HepG2 (cell line): ENCODE measurements around the gene P4HB. TPM values are rescaled to one million over a fixed set of nuclear protein-coding genes. Genes with fewer than 3 reads are reported as not detected.

Source experiments
- ATAC-seq: fragments of 200-7000 bp; cut with Tn5 transposase; 3 replicates; pipeline ENCODE4 v1.9.1; 2020; ENCODE audit warnings: mild to moderate bottlenecking, moderate library complexity
- BruUV-seq: library from RNA; stranded (reverse); fragments of 400-500 nt; replicated peaks from 2 replicates; lab custom pipeline; 2021; lab: Mats Ljungman, UMichigan
- CTCF ChIA-PET: fragments of 300-600 bp; formaldehyde crosslinking; extraction: SDS; loops from one replicate; lab custom pipeline; 2021; ENCODE audit warnings: low total read pairs, inconsistent platforms, low intra/inter-chr PET ratio; lab: Yijun Ruan, JAX
- POLR2A ChIA-PET: fragments of 350-600 bp; sonication (Branson Sonifier 250); formaldehyde crosslinking; loops from one replicate; lab custom pipeline; 2020; ENCODE audit warnings: antibody characterized with exemption, inconsistent platforms; lab: Yijun Ruan, JAX
- DNase-seq: peaks from one replicate; pipeline ENCODE4 v3.0.0-alpha.2; 2015; ENCODE audit warnings: low spot score
- FAIRE-seq: peaks from 3 replicates; lab custom pipeline; 2011; peaks lifted over from hg19 to GRCh38; lab: Jason Lieb, UNC
- H2AFZ ChIP-seq: one replicate; pipeline ENCODE4 v1.6.1; 2011; ENCODE audit warnings: low read length, inconsistent platforms
- H3K27ac ChIP-seq: fragments of 300-600 bp; 3 replicates; pipeline ENCODE4 v1.8.0; 2011; ENCODE audit warnings: mixed run types, mild to moderate bottlenecking, mixed read lengths, low read length, inconsistent platforms; ENCODE audit not compliant: insufficient read depth; ENCODE audit errors: extremely low read length
- H3K27me3 ChIP-seq, 2 experiments: fragments of 200-600 bp in 1 of 2; 2 replicates in 1 of 2; 3 replicates in 1 of 2; pipeline versions ENCODE4 v1.6.0 to v1.8.0; 2011; ENCODE audit warnings: low read length in 2 of 2, mild to moderate bottlenecking in 2 of 2, moderate library complexity in 2 of 2, inconsistent platforms in 1 of 2; ENCODE audit not compliant: insufficient read depth in 2 of 2, control insufficient read depth in 1 of 2
- H3K36me3 ChIP-seq, 2 experiments: fragments of 200-600 bp in 1 of 2; replicated peaks in 1 of 2; 2 replicates in 1 of 2; 3 replicates in 1 of 2; pipeline versions ENCODE4 v1.5.1 to v1.8.0; 2011; ENCODE audit warnings: low read length in 2 of 2, inconsistent platforms in 1 of 2; ENCODE audit not compliant: insufficient read depth in 2 of 2, control insufficient read depth in 1 of 2
- H3K4me1 ChIP-seq: 2 replicates; pipeline ENCODE4 v1.5.1; 2012; ENCODE audit warnings: low read length, inconsistent platforms; ENCODE audit not compliant: insufficient read depth
- H3K4me2 ChIP-seq: 2 replicates; pipeline ENCODE4 v1.6.0; 2011; ENCODE audit warnings: low read depth, low read length, inconsistent platforms
- H3K4me3 ChIP-seq, 3 experiments: fragments of 200-600 bp in 1 of 3; sonication (generic), shearing (Covaris generic) in 1 of 3; replicated peaks in 1 of 3; 2 replicates each; pipeline ENCODE4 v1.5.1; 2011 to 2016; ENCODE audit warnings: low read length in 3 of 3, inconsistent platforms in 2 of 3, low read depth in 2 of 3, mild to moderate bottlenecking in 2 of 3, control low read depth in 1 of 3, mixed read lengths in 1 of 3; ENCODE audit not compliant: insufficient read depth in 1 of 3
- H3K79me2 ChIP-seq: one replicate; pipeline ENCODE4 v1.6.1; 2011; ENCODE audit warnings: low read length, inconsistent platforms; ENCODE audit not compliant: insufficient read depth
- H3K9ac ChIP-seq: 2 replicates; pipeline ENCODE4 v1.6.0; 2011; ENCODE audit warnings: mild to moderate bottlenecking, low read depth, low read length, inconsistent platforms; ENCODE audit not compliant: insufficient read depth
- H3K9me3 ChIP-seq: 2 replicates; pipeline ENCODE4 v1.5.1; 2012; ENCODE audit warnings: mild to moderate bottlenecking, low read length
- H4K20me1 ChIP-seq: 2 replicates; pipeline ENCODE4 v1.6.0; 2011; ENCODE audit warnings: inconsistent platforms, mild to moderate bottlenecking, low read length, moderate library complexity; ENCODE audit not compliant: insufficient read depth
- BORCS8-MEF2B ChIP-seq: sonication (generic); formaldehyde crosslinking; IDR thresholded peaks from 2 replicates; pipeline ENCODE4 v1.8.0; 2022; ENCODE audit warnings: mild to moderate bottlenecking, missing genetic modification reagents
- HDAC1 ChIP-seq: sonication (generic); formaldehyde crosslinking; IDR thresholded peaks from 2 replicates; pipeline ENCODE4 v1.5.1; 2020; ENCODE audit warnings: mild to moderate bottlenecking, missing genetic modification reagents
- PHF21A ChIP-seq: sonication (generic); formaldehyde crosslinking; IDR thresholded peaks from 2 replicates; pipeline ENCODE4 v1.5.0; 2020; ENCODE audit warnings: mild to moderate bottlenecking, missing genetic modification reagents
- RXRA ChIP-seq: sonication (generic); formaldehyde crosslinking; IDR thresholded peaks from 2 replicates; pipeline ENCODE4 v1.5.1; 2020; ENCODE audit warnings: missing genetic modification reagents
- USF2 ChIP-seq, 2 experiments: sonication (generic) in 1 of 2; formaldehyde crosslinking in 1 of 2; IDR thresholded peaks; 2 replicates each; pipeline versions ENCODE4 v1.5.1 to v1.6.1; 2011 to 2020; ENCODE audit warnings: borderline replicate concordance in 1 of 2, low read depth in 1 of 2, low read length in 1 of 2, mild to moderate bottlenecking in 1 of 2, missing genetic modification reagents in 1 of 2, moderate library complexity in 1 of 2
- ZBTB7A ChIP-seq: sonication (generic); formaldehyde crosslinking; IDR thresholded peaks from 2 replicates; pipeline ENCODE4 v1.8.0; 2022; ENCODE audit warnings: mild to moderate bottlenecking, missing genetic modification reagents
- ZNF232 ChIP-seq: sonication (generic); formaldehyde crosslinking; IDR thresholded peaks from 2 replicates; pipeline ENCODE4 v1.4.0; 2020; ENCODE audit warnings: missing genetic modification reagents, borderline replicate concordance
- ZNF274 ChIP-seq: sonication (generic); formaldehyde crosslinking; IDR thresholded peaks from 2 replicates; pipeline ENCODE4 v1.5.1; 2020; ENCODE audit warnings: mild to moderate bottlenecking, missing genetic modification reagents
- ZNF674 ChIP-seq: sonication (generic); formaldehyde crosslinking; IDR thresholded peaks from 2 replicates; pipeline ENCODE4 v1.5.0; 2020; ENCODE audit warnings: low read depth, mild to moderate bottlenecking, missing genetic modification reagents
- WGBS: methylation state at CpG from one replicate; pipeline ENCODE4 v1.1.6; 2017; ENCODE audit warnings: low lambda C conversion rate; 5-methylcytosine and 5-hydroxymethylcytosine counted together
- in situ Hi-C: cut with HindIII; loops from 2 replicates; pipeline ENCODE4 v1.10.0; 2017; ENCODE audit warnings: low pct_unique_long_range_greater_than_20kb; ENCODE audit not compliant: extremely low pct_ligation_motif_present
- intact Hi-C: fragments of 100-400 bp; cut with micrococcal nuclease; formaldehyde crosslinking; loops from one replicate; pipeline ENCODE4 v1.10.0; 2022; ENCODE audit not compliant: unreplicated experiment
- polyA plus RNA-seq, 8 experiments: library from polyadenylated mRNA; depleted of rRNA in 3 of 8; stranded (reverse) in 7 of 8; unstranded in 1 of 8; fragments of >200 nt; fragmentation: Illumina TruSeq in 4 of 8; extraction: Trizol in 4 of 8; gene quantifications; 2 replicates each; pipeline versions ENCODE4 v1.2.1 to v1.2.3, GENCODE V29; 2011 to 2016; ENCODE audit warnings: low read depth in 4 of 8, missing spikeins in 1 of 8, mixed read lengths in 1 of 8; ENCODE audit not compliant: insufficient read depth in 1 of 8
- total RNA-seq, 5 experiments: library from RNA; depleted of rRNA; stranded (reverse); fragments of >200 nt; fragmentation: Illumina TruSeq; extraction: Trizol; gene quantifications; 2 replicates each; pipeline ENCODE4 v1.2.3, GENCODE V29; 2016; ENCODE audit warnings: low read depth in 1 of 5
- TF ChIP-seq, protein P1 (sequence below): sonication (generic); formaldehyde crosslinking; conservative IDR thresholded peaks from 2 replicates; pipeline ENCODE4 v1.4.0; 2020; ENCODE audit warnings: mild to moderate bottlenecking, missing genetic modification reagents, moderate library complexity
- TF ChIP-seq, protein P2 (sequence below): sonication (generic); formaldehyde crosslinking; IDR thresholded peaks from 2 replicates; pipeline ENCODE4 v1.5.1; 2020; ENCODE audit warnings: mild to moderate bottlenecking, missing genetic modification reagents, moderate library complexity

P4HB gene
- total and polyA plus RNA-seq, 2 of the 13 experiments (the other 11 are each of a cell fraction or from before 2014, with no cell fraction given): 185 to 782 TPM

DNA sequence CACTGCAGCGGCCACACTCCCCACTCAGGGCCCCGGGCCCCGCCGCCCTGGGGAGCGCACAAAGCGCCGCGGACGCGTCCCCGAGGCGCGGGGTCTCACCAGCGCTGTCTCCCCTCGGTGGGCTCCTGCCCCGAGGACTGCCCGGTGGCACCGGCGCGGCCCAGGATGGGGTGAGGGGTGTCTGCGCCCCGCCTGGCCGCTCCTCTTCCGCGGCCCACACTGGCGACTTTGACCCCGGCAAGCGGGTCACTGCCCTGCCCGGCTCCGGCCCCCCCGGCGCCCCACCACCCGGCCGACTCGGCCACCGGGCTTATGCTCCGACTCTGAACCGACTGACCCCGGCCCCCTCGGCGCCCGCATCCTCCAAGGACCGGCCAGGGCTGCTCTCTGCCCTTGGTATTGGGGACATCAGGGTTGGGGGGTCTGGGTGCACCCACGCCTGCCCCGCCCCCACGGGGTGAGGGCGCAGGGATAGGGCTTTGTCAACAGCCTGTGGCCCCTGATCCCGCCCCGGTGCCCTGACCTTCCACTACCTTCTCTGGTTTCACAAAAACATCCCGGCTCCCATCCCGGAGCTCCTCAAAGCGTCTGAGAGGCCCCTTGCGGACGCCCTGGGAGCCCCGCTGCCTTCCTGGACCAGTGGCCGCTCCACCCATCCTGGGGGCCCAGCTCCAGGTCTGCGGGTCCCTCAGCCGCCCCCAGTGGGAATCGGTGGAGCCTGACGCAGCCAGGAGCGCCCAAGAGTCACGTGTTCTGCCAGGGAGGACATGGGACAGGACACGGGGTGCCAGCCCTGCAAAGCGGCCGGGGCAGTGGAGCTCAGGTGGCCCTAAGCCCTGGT lies 55.6 kb downstream of the P4HB start:
- in situ Hi-C loops (no loop called here), intact Hi-C loops (no loop called here)
- Histone ChIP-seq H3K9ac (no peak overlapping the region), H2AFZ (no peak overlapping the region), H3K36me3 (no peaks in the 10 kb centered on the region), H3K9me3 (no peaks in the 10 kb centered on the region), H4K20me1 (no peaks in the 10 kb centered on the region), H3K27me3 (peaks cover 24 to 90% of the 10 kb centered on the region in 2 experiments), H3K4me1 (peaks cover 38% of the 10 kb centered on the region), H3K27ac (no peak overlapping the region), H3K4me3 (peak overlapping the region; percentile 16 to 71 (median 43); a peak in 5 of 6 replicates), H3K4me2 (peak overlapping the region; percentile 73), H3K79me2 (no peaks in the 10 kb centered on the region)
- 3% methylated on average over 12 of the region's 65 CpGs for WGBS
- DNase-seq: no peak
- ChIA-PET CTCF (no interaction called here), POLR2A (interaction anchor here (0.9 to 1.7 kb wide), 4 partner anchors 10 to 78 kb away, joined by 3 to 7 read pairs (median 3); partner anchors contain the start of gene MCRIP1)
- BruUV-seq: no TSS peak
- peak; percentile 8 for ATAC-seq
- FAIRE-seq: no peak
- TF ChIP-seq, protein P1, sequence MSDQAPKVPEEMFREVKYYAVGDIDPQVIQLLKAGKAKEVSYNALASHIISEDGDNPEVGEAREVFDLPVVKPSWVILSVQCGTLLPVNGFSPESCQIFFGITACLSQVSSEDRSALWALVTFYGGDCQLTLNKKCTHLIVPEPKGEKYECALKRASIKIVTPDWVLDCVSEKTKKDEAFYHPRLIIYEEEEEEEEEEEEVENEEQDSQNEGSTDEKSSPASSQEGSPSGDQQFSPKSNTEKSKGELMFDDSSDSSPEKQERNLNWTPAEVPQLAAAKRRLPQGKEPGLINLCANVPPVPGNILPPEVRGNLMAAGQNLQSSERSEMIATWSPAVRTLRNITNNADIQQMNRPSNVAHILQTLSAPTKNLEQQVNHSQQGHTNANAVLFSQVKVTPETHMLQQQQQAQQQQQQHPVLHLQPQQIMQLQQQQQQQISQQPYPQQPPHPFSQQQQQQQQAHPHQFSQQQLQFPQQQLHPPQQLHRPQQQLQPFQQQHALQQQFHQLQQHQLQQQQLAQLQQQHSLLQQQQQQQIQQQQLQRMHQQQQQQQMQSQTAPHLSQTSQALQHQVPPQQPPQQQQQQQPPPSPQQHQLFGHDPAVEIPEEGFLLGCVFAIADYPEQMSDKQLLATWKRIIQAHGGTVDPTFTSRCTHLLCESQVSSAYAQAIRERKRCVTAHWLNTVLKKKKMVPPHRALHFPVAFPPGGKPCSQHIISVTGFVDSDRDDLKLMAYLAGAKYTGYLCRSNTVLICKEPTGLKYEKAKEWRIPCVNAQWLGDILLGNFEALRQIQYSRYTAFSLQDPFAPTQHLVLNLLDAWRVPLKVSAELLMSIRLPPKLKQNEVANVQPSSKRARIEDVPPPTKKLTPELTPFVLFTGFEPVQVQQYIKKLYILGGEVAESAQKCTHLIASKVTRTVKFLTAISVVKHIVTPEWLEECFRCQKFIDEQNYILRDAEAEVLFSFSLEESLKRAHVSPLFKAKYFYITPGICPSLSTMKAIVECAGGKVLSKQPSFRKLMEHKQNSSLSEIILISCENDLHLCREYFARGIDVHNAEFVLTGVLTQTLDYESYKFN (CRISPR knock-in tag): 0 out of 2 replicates have a peak, but pooled peaks have one; percentile 39
- TF ChIP-seq ZBTB7A (CRISPR knock-in tag) (0 out of 2 replicates have a peak, but pooled peaks have one; percentile 57), USF2 (IDR thresholded peaks at IDR 0.05; ENCODE audit: low read depth, low read length) (peak; percentile 36; the same call in 1 of the 2 replicates), USF2 (CRISPR knock-in tag; IDR thresholded peaks at IDR 0.05; ENCODE audit: borderline replicate concordance) (no peak), ZNF674 (CRISPR knock-in tag) (no peak), ZNF232 (no peak), BORCS8-MEF2B (CRISPR knock-in tag) (peak; percentile 39; the same call in 1 of the 2 replicates), ZNF274 (peak; percentile 34; the same call in 1 of the 2 replicates), RXRA (peak; percentile 54), PHF21A (CRISPR knock-in tag) (peak; percentile 43; the same call in 1 of the 2 replicates), HDAC1 (CRISPR knock-in tag) (peak; percentile 39)
- TF ChIP-seq, protein P2, sequence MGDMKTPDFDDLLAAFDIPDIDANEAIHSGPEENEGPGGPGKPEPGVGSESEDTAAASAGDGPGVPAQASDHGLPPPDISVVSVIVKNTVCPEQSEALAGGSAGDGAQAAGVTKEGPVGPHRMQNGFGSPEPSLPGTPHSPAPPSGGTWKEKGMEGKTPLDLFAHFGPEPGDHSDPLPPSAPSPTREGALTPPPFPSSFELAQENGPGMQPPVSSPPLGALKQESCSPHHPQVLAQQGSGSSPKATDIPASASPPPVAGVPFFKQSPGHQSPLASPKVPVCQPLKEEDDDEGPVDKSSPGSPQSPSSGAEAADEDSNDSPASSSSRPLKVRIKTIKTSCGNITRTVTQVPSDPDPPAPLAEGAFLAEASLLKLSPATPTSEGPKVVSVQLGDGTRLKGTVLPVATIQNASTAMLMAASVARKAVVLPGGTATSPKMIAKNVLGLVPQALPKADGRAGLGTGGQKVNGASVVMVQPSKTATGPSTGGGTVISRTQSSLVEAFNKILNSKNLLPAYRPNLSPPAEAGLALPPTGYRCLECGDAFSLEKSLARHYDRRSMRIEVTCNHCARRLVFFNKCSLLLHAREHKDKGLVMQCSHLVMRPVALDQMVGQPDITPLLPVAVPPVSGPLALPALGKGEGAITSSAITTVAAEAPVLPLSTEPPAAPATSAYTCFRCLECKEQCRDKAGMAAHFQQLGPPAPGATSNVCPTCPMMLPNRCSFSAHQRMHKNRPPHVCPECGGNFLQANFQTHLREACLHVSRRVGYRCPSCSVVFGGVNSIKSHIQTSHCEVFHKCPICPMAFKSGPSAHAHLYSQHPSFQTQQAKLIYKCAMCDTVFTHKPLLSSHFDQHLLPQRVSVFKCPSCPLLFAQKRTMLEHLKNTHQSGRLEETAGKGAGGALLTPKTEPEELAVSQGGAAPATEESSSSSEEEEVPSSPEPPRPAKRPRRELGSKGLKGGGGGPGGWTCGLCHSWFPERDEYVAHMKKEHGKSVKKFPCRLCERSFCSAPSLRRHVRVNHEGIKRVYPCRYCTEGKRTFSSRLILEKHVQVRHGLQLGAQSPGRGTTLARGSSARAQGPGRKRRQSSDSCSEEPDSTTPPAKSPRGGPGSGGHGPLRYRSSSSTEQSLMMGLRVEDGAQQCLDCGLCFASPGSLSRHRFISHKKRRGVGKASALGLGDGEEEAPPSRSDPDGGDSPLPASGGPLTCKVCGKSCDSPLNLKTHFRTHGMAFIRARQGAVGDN: peak; percentile 60
